Left cardiac atrium (tissue), 4 donors: Measurements from ENCODE around the gene PTDSS2. TPM values are rescaled to one million over a fixed set of nuclear protein-coding genes. Genes with fewer than 3 reads are reported as not detected.
"Not testable (repeated sequence)": the region's sequence is repeated elsewhere in the genome, so short reads cannot be mapped to it uniquely, and the experiment has no call there.

Experiments
- ATAC-seq, 2 donors: fragments of 200-7000 bp; cut with Tn5 transposase; one replicate each; pipeline ENCODE4 v1.9.1; 2020; ENCODE audit warnings: mild to moderate bottlenecking in 2 of 2, moderate library complexity in 2 of 2
- DNase-seq: peaks from one replicate; pipeline ENCODE4 v3.0.0-alpha.2; 2020
- intact Hi-C, 2 donors: fragments of 100-400 bp; cut with DNase I; formaldehyde crosslinking; loops; one replicate each; pipeline versions ENCODE4 v1.14.1 to v1.15.1; 2022 to 2023
- long read RNA-seq: library from polyadenylated mRNA; unstranded; transcript quantifications from one replicate; pipeline ENCODE4 v2.0.0, GENCODE V29; 2021
- total RNA-seq, 2 donors: library from RNA; stranded (reverse); fragmentation: NEBNext Ultra II Directional; extraction: Animal tissue kit (Norgen Biotek cat#: 25700); gene quantifications; one replicate each; pipeline ENCODE4 v1.2.1, GENCODE V29; 2021
- donor health status: DM: no; HTN: yes; CAD: no.
- donor health status: DM: no; HTN: yes; CAD: no; lungs with severe emphysema.
- donor health status: DM: yes; HTN: yes; CAD: no.
- donor health status: Dilated cardiomyopathy.

PTDSS2 gene
- total RNA-seq = 10 to 100 TPM; 21.5 to 26.5 TPM
- long read RNA-seq, partial matches to known transcripts = 1 of 4 reads
- long read RNA-seq, other reads (novel, unspliced or antisense) = 2 of 4 reads

- peak; percentile 98 for DNase-seq
- ATAC-seq = peak; percentile 94
- intact Hi-C loops = loop anchor here (2.0 to 10.0 kb wide), 2 partner anchors 33 to 145 kb away; partner anchors contain the start of gene IFITM2 (in 1 of the 2)
Measured at GRCh38 chr11:449889-450808, at the start of gene PTDSS2. PTDSS2 (plus strand) TSS chr11:450279; CDS start chr11:450456, 177 bp downstream.

DNA sequence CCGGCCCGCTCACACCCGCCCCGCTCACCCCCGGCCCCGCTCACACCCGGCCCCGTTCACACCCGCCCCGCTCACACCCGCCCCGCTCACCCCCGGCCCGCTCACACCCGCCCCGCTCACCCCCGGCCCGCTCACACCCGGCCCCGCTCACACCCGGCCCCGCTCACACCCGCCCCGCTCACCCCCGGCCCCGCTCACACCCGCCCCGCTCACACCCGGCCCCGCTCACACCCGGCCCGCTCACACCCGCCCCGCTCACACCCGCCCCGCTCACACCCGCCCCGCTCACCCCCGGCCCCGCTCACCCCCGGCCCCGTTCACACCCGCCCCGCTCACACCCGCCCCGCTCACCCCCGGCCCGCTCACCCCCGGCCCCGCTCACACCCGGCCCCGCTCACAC is 48.9 kb upstream of the PTDSS2 start:
- DNase-seq, ATAC-seq, intact Hi-C loops: not testable (repeated sequence)

- intact Hi-C loops = no loop called here
- ATAC-seq (no peak), DNase-seq (peak; percentile 24)
Measured at GRCh38 chr11:403021-403760, 46.9 kb upstream of the PTDSS2 start.

GRCh38 chr11:403761-404431 is 46.2 kb upstream of the PTDSS2 start:
- ATAC-seq (no peak), DNase-seq (peak; percentile 27)
- intact Hi-C loops = no loop called here

- DNase-seq (peak; percentile 18), ATAC-seq (no peak)
- intact Hi-C loops = loop anchor here in 1 of 2 donors (5.0 kb wide), 1 partner anchor 113 kb away; no protein-coding TSS in a partner anchor
Measured at GRCh38 chr11:404551-405264, 45.4 kb upstream of the PTDSS2 start.

GRCh38 chr11:405323-405953 is 44.6 kb upstream of the PTDSS2 start:
- intact Hi-C loops = loop anchor here in 1 of 2 donors (5.0 kb wide), 1 partner anchor 112 kb away; no protein-coding TSS in a partner anchor
- ATAC-seq (peak in 1 of 2 donors; percentile 17), DNase-seq (peak; percentile 68)

DNA sequence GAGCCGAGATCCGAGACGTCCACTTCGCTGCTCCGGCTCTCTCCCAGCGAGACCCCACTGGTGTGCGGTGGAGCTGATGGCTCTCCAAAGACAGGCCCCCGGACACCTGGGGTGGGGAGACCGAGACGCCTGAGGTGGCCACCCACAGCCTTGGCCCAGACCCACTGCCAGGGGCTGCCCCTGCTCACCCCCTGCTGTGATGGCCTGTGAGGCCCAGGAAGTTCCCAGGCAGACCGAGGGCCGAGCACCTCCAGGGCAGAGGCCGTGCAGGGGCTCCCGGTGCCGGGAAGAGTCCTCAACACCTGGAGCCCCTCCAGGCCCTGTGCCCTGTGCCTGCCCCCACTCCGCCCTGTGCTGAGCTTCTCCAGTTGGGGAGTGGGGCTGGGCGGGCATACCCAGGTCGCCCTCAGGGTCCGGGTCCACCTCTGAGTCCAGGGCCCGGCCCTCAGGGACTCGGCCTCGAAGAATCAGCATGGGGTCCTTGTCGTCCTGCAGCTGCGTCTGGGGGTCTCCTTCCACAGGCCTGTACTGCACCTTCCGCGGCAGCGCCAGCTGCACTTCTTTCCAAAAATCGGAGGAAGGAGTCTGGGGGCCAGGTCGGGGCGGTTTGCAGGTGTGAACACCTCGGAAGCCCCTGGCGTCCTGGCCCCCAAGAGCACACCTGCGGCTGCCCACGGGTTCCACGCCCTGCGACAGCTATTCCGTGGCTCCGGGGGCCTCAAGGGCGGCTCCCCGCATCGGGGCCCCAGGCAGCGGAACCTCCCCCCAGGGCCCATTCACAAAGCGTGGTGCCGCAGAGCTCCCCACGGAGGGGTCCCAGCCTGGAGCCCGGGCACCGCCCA is 43.9 kb upstream of the PTDSS2 start:
- intact Hi-C loops = loop anchor here in 1 of 2 donors (5.0 kb wide), 1 partner anchor 111 kb away; no protein-coding TSS in a partner anchor
- DNase-seq (no peak), ATAC-seq (peak in 1 of 2 donors; percentile 11)

GRCh38 chr11:406796-407650 is 43.1 kb upstream of the PTDSS2 start:
- ATAC-seq = peak; percentile 79
- DNase-seq = peak; percentile 90
- intact Hi-C loops = loop anchor here in 1 of 2 donors (5.0 kb wide), 1 partner anchor 110 kb away; no protein-coding TSS in a partner anchor

DNA sequence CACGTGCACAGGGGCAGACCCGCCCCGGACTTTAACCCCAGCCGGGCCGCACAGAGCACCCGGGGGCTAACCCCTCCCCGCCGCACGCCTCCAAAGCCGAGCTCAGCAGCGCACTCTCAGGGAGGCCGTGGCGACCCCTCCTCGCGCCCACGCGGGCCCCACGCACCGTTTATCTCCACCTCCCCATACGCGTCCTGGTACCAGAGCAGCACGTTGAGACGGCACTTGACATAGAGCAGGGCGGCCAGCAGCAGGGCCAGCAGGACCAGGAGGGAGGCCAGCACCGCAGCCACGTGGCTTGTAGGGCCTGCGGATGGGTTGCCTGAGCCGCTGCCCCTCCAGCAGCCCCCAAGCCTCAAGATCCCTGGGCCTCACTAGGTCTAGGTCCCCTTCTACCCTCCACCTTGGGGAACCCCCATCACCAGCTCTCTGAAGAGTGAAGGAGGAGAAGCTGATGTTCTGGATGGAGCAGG is 42.4 kb upstream of the PTDSS2 start:
- DNase-seq = peak; percentile 41
- intact Hi-C loops = loop anchor here in 1 of 2 donors (5.0 kb wide), 1 partner anchor 110 kb away; no protein-coding TSS in a partner anchor
- ATAC-seq = peak in 1 of 2 donors; percentile 3

GRCh38 chr11:408154-409007 is 41.7 kb upstream of the PTDSS2 start:
- ATAC-seq (no peak), DNase-seq (peak; percentile 30)
- intact Hi-C loops = loop anchor here in 1 of 2 donors (5.0 kb wide), 1 partner anchor 109 kb away; no protein-coding TSS in a partner anchor

DNA sequence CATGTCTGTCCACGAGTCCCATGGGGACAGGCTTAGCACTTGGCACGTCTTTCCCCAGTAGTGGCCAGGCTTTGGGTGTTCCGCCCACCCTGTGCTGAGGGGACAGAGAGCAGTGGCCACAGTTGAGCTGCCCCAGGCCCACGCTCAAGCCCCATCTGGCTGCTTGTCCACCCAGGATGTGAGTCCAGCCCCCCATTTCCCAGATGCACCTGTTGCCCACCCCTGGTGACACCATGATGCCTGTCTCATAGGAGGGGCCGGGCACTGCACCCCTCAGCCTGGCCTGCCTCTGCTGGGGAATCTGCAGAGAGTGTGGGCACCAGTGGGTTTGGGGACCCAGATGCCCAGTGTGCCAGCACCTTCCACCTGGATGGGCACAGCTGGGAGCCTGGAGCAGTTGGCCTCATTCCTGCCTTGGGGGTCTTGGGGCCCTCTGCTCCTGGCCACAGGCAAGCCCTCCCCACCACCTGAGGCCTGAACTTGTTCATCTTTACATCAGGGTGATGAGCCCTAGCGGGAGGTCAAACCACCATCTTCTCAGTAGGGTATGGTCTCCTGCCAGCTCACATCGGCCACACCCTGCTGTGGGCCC is 41.0 kb upstream of the PTDSS2 start:
- intact Hi-C loops = loop anchor here in 1 of 2 donors (5.0 kb wide), 1 partner anchor 108 kb away; no protein-coding TSS in a partner anchor
- ATAC-seq (no peak), DNase-seq (peak; percentile 17)

GRCh38 chr11:409600-410483 is 40.2 kb upstream of the PTDSS2 start:
- intact Hi-C loops = loop anchor here in 1 of 2 donors (5.0 kb wide), 1 partner anchor 107 kb away; no protein-coding TSS in a partner anchor
- ATAC-seq = no peak
- peak; percentile 17 for DNase-seq

- ATAC-seq, intact Hi-C loops, DNase-seq: not testable (repeated sequence)
Measured at GRCh38 chr11:410711-411110, 39.4 kb upstream of the PTDSS2 start.
